HUES6 (cell line): Measurements from ENCODE around the gene SLC25A21.
"Not testable (repeated sequence)": the region's sequence is repeated elsewhere in the genome, so short reads cannot be mapped to it uniquely, and the experiment has no call there.

Experiments used
- H3K27ac ChIP-seq: 2 replicates; pipeline ENCODE4 v1.7.0; 2013; ENCODE audit warnings: low read depth, mild to moderate bottlenecking, low read length, inconsistent platforms
- H3K27me3 ChIP-seq: 2 replicates; pipeline ENCODE4 v1.6.1; 2013; ENCODE audit warnings: low read length; ENCODE audit not compliant: control insufficient read depth, insufficient read depth
- H3K36me3 ChIP-seq: 2 replicates; pipeline ENCODE4 v1.6.1; 2013; ENCODE audit warnings: low read length; ENCODE audit not compliant: control insufficient read depth, insufficient read depth
- H3K4me1 ChIP-seq: 2 replicates; pipeline ENCODE4 v1.6.1; 2013; ENCODE audit warnings: low read length; ENCODE audit not compliant: control insufficient read depth, insufficient read depth
- H3K4me3 ChIP-seq: 2 replicates; pipeline ENCODE4 v1.5.1; 2013; ENCODE audit warnings: low read depth, low read length
- H3K9ac ChIP-seq: one replicate; pipeline ENCODE4 v1.6.1; 2013; ENCODE audit warnings: mild to moderate bottlenecking, low read length
- H3K9me3 ChIP-seq: 2 replicates; pipeline ENCODE4 v1.6.1; 2013; ENCODE audit warnings: low read depth, low read length; ENCODE audit not compliant: control insufficient read depth, insufficient read depth

SLC25A21 gene

GRCh38 chr14:36707570-36707969 is 464.8 kb downstream of the SLC25A21 start:
- Histone ChIP-seq H3K27ac (no peak overlapping the region), H3K9me3 (no peaks in the 10 kb centered on the region), H3K4me1 (no peaks in the 10 kb centered on the region)

DNA sequence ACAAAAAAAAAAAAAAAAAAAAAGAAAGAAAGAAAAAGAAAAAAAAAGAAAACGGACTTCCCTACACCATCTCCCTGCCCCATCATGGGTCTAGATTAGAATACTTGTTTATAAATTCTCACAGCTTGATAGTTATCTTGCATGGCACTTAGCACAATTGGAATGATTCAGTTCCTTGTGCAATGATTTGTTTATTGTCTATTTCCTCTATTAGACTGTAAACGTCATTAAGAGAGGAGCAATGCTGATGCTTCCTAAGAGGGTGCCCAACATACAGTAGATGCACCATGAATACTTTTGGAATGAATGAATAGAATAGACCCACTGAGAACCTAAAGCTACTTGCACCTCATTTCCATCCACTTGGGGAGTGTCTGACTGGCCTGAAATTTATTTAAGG is 469.9 kb downstream of the SLC25A21 start:
- H3K27me3 ChIP-seq = no peaks in the 10 kb centered on the region
- H3K4me3 ChIP-seq = no peak overlapping the region
- no peak overlapping the region for H3K9ac ChIP-seq
- no peaks in the 10 kb centered on the region for H3K36me3 ChIP-seq
- peaks cover 11% of the 10 kb centered on the region for H3K4me1 ChIP-seq
- H3K27ac ChIP-seq = no peak overlapping the region
- H3K9me3 ChIP-seq = no peaks in the 10 kb centered on the region

More at GRCh38 chr14:36707570-36707969, 464.8 kb downstream of the SLC25A21 start:
- H3K4me3 ChIP-seq = no peak overlapping the region
- H3K27me3 ChIP-seq = no peaks in the 10 kb centered on the region
- H3K36me3 ChIP-seq = no peaks in the 10 kb centered on the region
- H3K9ac ChIP-seq = no peak overlapping the region

DNA sequence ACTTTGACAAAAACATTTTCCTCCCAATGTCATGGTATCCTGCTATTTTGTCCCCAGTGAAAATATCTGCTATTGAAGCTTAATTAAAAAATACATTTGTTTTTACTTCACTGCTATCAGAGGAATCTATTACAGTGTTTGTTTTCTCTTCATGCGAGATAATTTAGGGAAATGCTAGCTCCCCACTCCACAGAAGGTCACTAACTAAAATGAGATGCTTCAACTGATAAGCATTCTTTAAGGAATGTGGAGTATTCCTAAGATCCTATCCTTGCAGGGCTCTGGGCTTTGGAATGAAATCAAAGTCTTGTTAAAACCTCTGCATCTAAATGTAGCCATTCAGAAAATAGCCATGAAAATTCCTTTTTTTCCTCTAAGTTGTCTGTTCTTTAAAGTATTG is 471.3 kb downstream of the SLC25A21 start:
- Histone ChIP-seq H3K36me3 (no peaks in the 10 kb centered on the region), H3K27ac (no peak overlapping the region), H3K4me3 (no peak overlapping the region), H3K9me3 (no peaks in the 10 kb centered on the region), H3K9ac (no peak overlapping the region), H3K27me3 (no peaks in the 10 kb centered on the region), H3K4me1 (peaks cover 11% of the 10 kb centered on the region)

DNA sequence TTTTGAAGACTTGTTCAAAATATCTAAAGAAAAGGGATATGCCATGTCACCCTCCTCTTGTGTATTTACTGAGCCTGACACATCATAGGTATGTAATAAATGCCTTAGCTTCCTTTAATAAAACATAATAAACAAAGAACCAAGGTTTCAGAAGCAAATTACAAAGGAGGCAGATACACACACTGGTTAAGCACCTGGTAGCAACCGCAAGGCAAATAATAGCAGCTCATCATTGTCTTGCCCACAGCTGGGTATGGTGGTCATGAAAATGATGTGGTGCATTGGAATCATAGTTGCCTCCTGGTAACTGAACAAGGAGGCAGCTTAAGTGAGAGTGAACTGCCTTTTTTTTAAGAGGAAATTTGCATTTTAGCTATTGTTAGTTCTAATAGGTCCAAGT is 471.8 kb downstream of the SLC25A21 start:
- Histone ChIP-seq H3K9me3 (no peaks in the 10 kb centered on the region), H3K4me3 (no peak overlapping the region), H3K36me3 (no peaks in the 10 kb centered on the region), H3K4me1 (peaks cover 11% of the 10 kb centered on the region), H3K27me3 (no peaks in the 10 kb centered on the region), H3K27ac (no peak overlapping the region), H3K9ac (no peak overlapping the region)

- Histone ChIP-seq H3K4me1 (peaks cover 11% of the 10 kb centered on the region), H3K4me3 (peak overlapping the region; percentile 32; the same call in 1 of the 2 replicates)
- H3K9ac ChIP-seq, H3K9me3 ChIP-seq, H3K27ac ChIP-seq, H3K36me3 ChIP-seq, H3K27me3 ChIP-seq: not testable (repeated sequence)
These were observed 473.0 kb downstream of the SLC25A21 start for GRCh38 chr14:36699420-36699819.

DNA sequence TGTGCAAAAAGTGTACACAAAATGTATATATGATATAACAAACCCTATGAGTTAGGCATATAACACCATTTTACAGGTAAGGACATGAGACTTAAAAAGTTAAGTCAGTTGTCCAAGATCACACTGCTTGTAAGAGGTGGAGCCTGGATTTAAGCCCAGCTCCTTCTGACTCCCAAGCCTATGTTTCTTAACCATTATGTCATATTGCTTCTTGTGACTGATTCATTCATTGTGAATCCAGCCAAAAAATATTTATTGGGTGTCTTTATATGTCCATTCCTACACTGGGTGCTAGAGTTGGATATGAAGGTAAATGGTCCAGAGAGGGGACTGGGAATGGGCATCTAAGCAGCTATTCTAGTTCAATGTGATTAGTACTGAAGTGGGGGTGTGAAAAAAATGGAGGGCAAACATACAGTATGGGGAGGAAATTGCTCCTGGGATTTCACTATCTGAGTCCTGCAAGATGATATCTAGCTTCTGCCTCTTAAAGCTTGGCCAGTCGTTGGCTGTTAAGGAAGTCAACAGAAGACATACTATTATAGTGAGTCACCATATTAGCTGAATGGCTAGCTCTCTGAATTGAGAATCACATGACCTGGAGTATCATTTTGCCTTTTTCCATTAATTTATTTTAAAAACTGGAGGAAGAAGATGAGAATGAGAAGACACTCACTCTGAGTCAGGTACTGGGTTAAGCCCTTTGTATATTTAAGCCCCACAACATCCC is 481.9 kb downstream of the SLC25A21 start:
- Histone ChIP-seq H3K36me3 (no peaks in the 10 kb centered on the region), H3K9ac (no peak overlapping the region), H3K27ac (no peak overlapping the region), H3K4me1 (no peaks in the 10 kb centered on the region), H3K4me3 (no peak overlapping the region), H3K27me3 (no peaks in the 10 kb centered on the region), H3K9me3 (no peaks in the 10 kb centered on the region)

GRCh38 chr14:36684946-36685345 is 487.5 kb downstream of the SLC25A21 start:
- no peak overlapping the region for H3K4me3 ChIP-seq
- peaks cover 19% of the 10 kb centered on the region for H3K4me1 ChIP-seq
- no peak overlapping the region for H3K9ac ChIP-seq
- no peaks in the 10 kb centered on the region for H3K9me3 ChIP-seq
- no peaks in the 10 kb centered on the region for H3K36me3 ChIP-seq
- H3K27ac ChIP-seq = no peak overlapping the region
- H3K27me3 ChIP-seq = no peaks in the 10 kb centered on the region

GRCh38 chr14:36683083-36683724 is 489.2 kb downstream of the SLC25A21 start:
- Histone ChIP-seq H3K9me3 (no peaks in the 10 kb centered on the region), H3K4me3 (no peak overlapping the region), H3K27me3 (no peaks in the 10 kb centered on the region), H3K9ac (no peak overlapping the region), H3K4me1 (peaks cover 19% of the 10 kb centered on the region), H3K27ac (no peak overlapping the region), H3K36me3 (no peaks in the 10 kb centered on the region)

- Histone ChIP-seq H3K36me3 (no peaks in the 10 kb centered on the region), H3K9ac (no peak overlapping the region), H3K9me3 (no peaks in the 10 kb centered on the region), H3K27ac (no peak overlapping the region), H3K27me3 (no peaks in the 10 kb centered on the region), H3K4me3 (no peak overlapping the region), H3K4me1 (peaks cover 19% of the 10 kb centered on the region)
These were observed 490.1 kb downstream of the SLC25A21 start for GRCh38 chr14:36682338-36682737.

- no peak overlapping the region for H3K9ac ChIP-seq
- no peak overlapping the region for H3K27ac ChIP-seq
- H3K9me3 ChIP-seq = no peaks in the 10 kb centered on the region
- peaks cover 16% of the 10 kb centered on the region for H3K4me1 ChIP-seq
- no peaks in the 10 kb centered on the region for H3K36me3 ChIP-seq
- H3K27me3 ChIP-seq = peaks cover 15% of the 10 kb centered on the region
- H3K4me3 ChIP-seq = peak overlapping the region; percentile 38
These were observed 496.2 kb downstream of the SLC25A21 start for GRCh38 chr14:36676236-36676635.

DNA sequence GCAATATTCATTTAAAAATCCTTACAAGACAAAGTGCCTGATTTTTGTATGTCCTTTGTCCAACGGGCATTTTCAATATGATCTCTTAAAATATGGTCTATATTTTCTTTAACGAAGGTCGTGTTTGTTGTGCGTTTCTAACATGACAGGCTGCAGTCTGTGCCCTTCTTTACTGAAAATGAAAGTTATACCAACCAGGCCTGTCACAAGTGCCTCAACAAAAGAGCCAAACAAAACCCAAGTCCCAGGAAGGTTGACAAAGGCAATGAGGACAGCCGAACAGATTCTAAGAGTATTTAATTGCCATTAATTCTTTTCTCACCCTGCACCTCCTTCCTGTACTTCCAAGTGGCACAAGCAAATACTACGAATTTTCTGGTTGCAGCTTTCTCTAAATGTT is 496.8 kb downstream of the SLC25A21 start:
- no peak overlapping the region for H3K9ac ChIP-seq
- H3K9me3 ChIP-seq = no peaks in the 10 kb centered on the region
- H3K27ac ChIP-seq = no peak overlapping the region
- H3K4me3 ChIP-seq = no peak overlapping the region
- H3K4me1 ChIP-seq = peaks cover 14% of the 10 kb centered on the region
- H3K36me3 ChIP-seq = no peaks in the 10 kb centered on the region
- H3K27me3 ChIP-seq = peaks cover 21% of the 10 kb centered on the region
